ENCODE data around the gene ADGRA1.
"Not testable (repeated sequence)": the region's sequence is repeated elsewhere in the genome, so short reads cannot be mapped to it uniquely, and the experiment has no call there.

Gene ADGRA1

DNA sequence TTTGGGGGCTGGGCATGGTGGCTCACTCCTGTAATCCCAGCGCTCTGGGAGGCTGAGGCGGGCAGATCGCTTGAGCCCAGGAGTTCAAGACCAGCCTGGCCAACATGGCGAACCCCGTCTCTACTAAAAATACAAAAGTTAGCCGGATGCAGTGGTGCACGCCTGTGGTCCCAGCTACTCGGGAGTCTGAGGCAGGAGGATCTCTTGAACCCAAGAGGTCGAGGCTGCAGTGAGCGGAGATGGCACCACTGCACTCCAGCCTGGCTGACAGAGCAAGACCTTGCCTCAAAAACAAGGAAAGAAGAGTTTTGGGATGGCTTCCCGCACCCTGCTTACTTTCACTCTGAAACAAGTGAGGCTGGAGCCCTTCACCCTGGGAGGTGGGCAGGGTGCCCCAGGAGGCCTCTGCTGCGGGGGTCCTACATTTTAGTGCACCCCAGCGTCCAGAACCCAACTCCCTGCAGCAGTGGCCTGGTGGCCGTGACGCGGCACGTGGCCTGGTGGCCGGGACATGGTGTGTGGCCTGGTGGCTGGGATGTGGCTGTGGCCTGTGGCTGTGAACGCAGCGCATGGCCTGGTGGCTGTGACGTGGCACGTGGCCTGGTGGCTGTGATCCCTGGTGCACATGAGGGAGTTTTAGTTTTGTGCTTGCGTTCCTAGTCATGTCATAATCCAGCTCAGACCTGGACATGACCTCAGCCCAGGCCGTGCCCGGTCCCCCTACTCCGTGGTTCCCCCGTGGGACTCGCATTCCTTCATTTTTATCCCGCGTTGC lies 81.6 kb downstream of the ADGRA1 start:
- no peaks in the 10 kb centered on the region for H3K4me1 ChIP-seq (ENCODE audit: control insufficient read depth in 1 of 2, insufficient read depth in 2 of 2, low read length in 2 of 2)
- H3K9ac ChIP-seq (ENCODE audit: low read depth in 1 of 2, low read length in 2 of 2), result no peak overlapping the region
- no peak overlapping the region for H3K4me3 ChIP-seq (ENCODE audit: low read depth in 1 of 2, low read length in 2 of 2)
- H3K27ac ChIP-seq (ENCODE audit: low read depth, low read length), result no peak overlapping the region
- no peaks in the 10 kb centered on the region for H3K27me3 ChIP-seq (ENCODE audit: control insufficient read depth in 1 of 2, insufficient read depth in 2 of 2, low read length in 2 of 2)
- H3K9me3 ChIP-seq (ENCODE audit: control insufficient read depth in 1 of 2, low read length in 2 of 2), result no peaks in the 10 kb centered on the region
- H3K36me3 ChIP-seq (ENCODE audit: control insufficient read depth in 1 of 2, insufficient read depth in 2 of 2, low read length in 2 of 2), result no peaks in the 10 kb centered on the region

DNA sequence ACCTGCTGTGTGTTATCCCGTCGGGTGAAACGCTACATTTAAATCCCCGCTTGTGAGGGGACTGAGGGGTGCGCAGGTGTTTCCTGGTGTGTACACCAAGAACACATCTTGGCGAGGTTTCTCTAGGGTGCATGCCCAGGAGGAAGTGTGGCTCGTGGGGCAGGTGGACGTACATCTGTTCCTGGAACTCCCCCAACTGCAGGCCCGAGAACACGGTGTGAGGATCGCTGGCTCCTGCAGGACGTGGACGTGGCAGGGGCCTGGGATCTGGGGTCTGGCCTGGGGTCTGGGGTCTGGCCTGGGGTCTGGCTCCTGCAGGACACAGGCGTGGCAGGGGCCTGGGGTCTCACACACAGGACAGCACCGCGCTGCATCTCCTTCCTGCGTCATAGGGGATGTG lies 82.4 kb downstream of the ADGRA1 start:
- Histone ChIP-seq H3K9ac (ENCODE audit: low read depth in 1 of 2, low read length in 2 of 2) (no peak overlapping the region), H3K4me1 (ENCODE audit: control insufficient read depth in 1 of 2, insufficient read depth in 2 of 2, low read length in 2 of 2) (no peaks in the 10 kb centered on the region), H3K9me3 (ENCODE audit: control insufficient read depth in 1 of 2, low read length in 2 of 2) (no peaks in the 10 kb centered on the region), H3K4me3 (ENCODE audit: low read depth in 1 of 2, low read length in 2 of 2) (no peak overlapping the region), H3K27me3 (ENCODE audit: control insufficient read depth in 1 of 2, insufficient read depth in 2 of 2, low read length in 2 of 2) (no peaks in the 10 kb centered on the region), H3K36me3 (ENCODE audit: control insufficient read depth in 1 of 2, insufficient read depth in 2 of 2, low read length in 2 of 2) (no peaks in the 10 kb centered on the region), H3K27ac (ENCODE audit: low read depth, low read length) (no peak overlapping the region)

DNA sequence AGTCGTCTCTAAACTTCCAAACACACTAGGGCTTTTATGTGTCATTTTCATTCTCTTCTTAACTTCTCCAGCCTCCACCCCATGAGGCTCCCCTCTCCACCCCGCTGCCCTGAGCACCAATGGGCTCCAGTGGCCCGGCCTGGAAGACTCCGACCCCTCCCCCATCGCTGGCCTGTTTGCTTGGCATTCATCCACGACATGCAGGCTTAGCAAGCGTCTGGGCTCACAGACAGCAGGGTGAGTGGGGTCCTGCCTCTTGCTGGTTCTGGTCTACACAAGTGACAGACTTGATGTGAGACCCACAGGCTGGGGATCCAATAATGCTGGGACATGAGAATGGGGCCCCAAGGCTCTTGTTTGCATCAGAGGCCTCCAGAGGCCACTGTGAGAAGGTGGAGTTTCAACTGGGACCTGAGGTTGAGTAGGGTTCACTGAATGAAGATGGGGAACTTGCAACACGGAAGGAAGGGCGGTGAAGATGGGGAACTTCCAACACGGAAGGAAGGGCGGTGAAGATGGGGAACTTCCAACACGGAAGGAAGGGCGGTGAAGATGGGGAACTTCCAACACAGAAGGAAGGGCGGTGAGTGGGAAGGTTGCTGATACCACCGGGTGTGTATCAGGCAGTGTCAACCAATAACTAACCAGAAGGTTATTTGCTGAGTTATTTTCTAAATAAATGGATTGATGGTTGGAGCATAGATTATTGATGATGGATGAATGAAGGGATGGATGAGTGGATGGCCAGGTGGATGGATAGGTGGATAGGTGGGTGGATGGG lies 86.3 kb downstream of the ADGRA1 start:
- Histone ChIP-seq H3K9me3 (ENCODE audit: control insufficient read depth in 1 of 2, low read length in 2 of 2) (peaks cover 11 to 16% of the 10 kb centered on the region in 2 donors), H3K36me3 (ENCODE audit: control insufficient read depth in 1 of 2, insufficient read depth in 2 of 2, low read length in 2 of 2) (no peaks in the 10 kb centered on the region), H3K9ac (ENCODE audit: low read depth in 1 of 2, low read length in 2 of 2) (no peak overlapping the region), H3K27me3 (ENCODE audit: control insufficient read depth in 1 of 2, insufficient read depth in 2 of 2, low read length in 2 of 2) (no peaks in the 10 kb centered on the region), H3K4me3 (ENCODE audit: low read depth in 1 of 2, low read length in 2 of 2) (no peak overlapping the region), H3K27ac (ENCODE audit: low read depth, low read length) (no peak overlapping the region), H3K4me1 (ENCODE audit: control insufficient read depth in 1 of 2, insufficient read depth in 2 of 2, low read length in 2 of 2) (no peaks in the 10 kb centered on the region)

DNA sequence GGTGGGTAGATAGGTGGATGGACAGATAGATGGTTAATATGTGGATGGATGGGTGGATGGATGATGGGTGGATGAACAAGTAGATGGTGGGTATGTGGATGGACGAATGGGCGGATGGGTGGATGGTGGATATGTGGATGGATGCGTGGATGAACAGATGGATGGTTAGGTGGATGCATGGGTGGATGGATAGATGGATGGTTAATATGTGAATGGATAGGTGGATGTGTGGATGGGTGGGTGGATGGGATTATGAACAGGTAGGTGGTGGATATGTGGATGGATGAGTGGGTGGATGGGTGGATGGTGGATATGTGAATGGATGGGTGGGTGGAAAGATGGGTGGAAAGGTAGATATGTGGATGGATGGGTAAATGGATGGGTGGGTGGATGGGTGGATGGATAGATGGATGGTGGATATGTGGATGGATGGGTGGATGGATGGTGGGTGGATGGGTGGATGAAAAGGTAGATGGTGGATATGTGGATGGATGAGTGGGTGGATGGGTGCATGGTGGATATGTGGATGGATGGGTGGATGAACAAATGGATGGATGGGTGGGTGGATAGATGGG lies 87.1 kb downstream of the ADGRA1 start:
- peaks cover 11 to 16% of the 10 kb centered on the region in 2 donors for H3K9me3 ChIP-seq (ENCODE audit: control insufficient read depth in 1 of 2, low read length in 2 of 2)
- no peaks in the 10 kb centered on the region for H3K36me3 ChIP-seq (ENCODE audit: control insufficient read depth in 1 of 2, insufficient read depth in 2 of 2, low read length in 2 of 2)
- H3K4me1 ChIP-seq (ENCODE audit: control insufficient read depth in 1 of 2, insufficient read depth in 2 of 2, low read length in 2 of 2), result no peaks in the 10 kb centered on the region
- no peaks in the 10 kb centered on the region for H3K27me3 ChIP-seq (ENCODE audit: control insufficient read depth in 1 of 2, insufficient read depth in 2 of 2, low read length in 2 of 2)
- no peak overlapping the region for H3K27ac ChIP-seq (ENCODE audit: low read depth, low read length)
- no peak overlapping the region for H3K9ac ChIP-seq (ENCODE audit: low read depth in 1 of 2, low read length in 2 of 2)
- no peak overlapping the region for H3K4me3 ChIP-seq (ENCODE audit: low read depth in 1 of 2, low read length in 2 of 2)

DNA sequence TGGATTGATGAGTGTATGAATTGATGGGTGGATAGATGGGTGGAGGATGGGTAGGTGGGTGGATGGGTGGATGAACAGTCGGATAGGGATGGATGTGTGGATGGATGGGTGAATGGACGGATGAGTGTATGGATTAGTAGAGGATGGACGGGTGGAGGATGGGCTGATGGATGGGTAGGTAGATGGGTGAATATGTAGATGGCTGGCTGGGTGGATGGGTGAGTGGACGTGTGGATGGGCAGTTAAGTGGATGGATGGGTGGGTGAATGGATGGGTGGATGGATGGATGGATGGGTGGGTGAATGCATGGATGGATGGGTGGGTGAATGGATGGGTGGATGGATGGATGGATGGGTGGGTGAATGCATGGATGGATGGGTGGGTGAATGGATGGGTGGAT lies 87.9 kb downstream of the ADGRA1 start:
- not testable (repeated sequence) for H3K4me1 ChIP-seq (ENCODE audit: control insufficient read depth in 1 of 2, insufficient read depth in 2 of 2, low read length in 2 of 2); H3K9ac ChIP-seq (ENCODE audit: low read depth in 1 of 2, low read length in 2 of 2); H3K27ac ChIP-seq (ENCODE audit: low read depth, low read length); H3K27me3 ChIP-seq (ENCODE audit: control insufficient read depth in 1 of 2, insufficient read depth in 2 of 2, low read length in 2 of 2); H3K36me3 ChIP-seq (ENCODE audit: control insufficient read depth in 1 of 2, insufficient read depth in 2 of 2, low read length in 2 of 2); H3K4me3 ChIP-seq (ENCODE audit: low read depth in 1 of 2, low read length in 2 of 2)
- peaks cover 11 to 16% of the 10 kb centered on the region in 2 donors for H3K9me3 ChIP-seq (ENCODE audit: control insufficient read depth in 1 of 2, low read length in 2 of 2)

DNA sequence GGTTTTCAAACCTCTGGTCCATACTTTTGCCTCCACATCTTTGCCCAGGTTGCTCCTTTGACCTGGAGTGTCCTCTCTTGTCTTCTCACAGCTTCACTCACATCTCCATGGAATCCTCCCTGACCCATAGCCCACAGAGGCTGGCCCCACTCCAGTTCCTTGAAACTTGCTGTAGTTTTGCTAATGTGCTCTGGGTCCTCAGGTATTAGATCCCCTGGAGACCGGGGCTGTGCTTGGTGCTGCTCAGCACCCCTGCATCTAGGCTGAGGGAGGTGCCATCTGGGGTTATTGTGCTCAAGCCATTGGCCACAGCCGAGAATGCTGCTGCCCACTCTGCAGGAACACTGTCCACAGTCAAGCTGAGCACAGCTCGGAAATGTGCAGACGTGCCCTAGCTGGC lies 88.8 kb downstream of the ADGRA1 start:
- Histone ChIP-seq H3K27ac (ENCODE audit: low read depth, low read length) (no peak overlapping the region), H3K36me3 (ENCODE audit: control insufficient read depth in 1 of 2, insufficient read depth in 2 of 2, low read length in 2 of 2) (no peaks in the 10 kb centered on the region), H3K4me1 (ENCODE audit: control insufficient read depth in 1 of 2, insufficient read depth in 2 of 2, low read length in 2 of 2) (no peaks in the 10 kb centered on the region), H3K27me3 (ENCODE audit: control insufficient read depth in 1 of 2, insufficient read depth in 2 of 2, low read length in 2 of 2) (no peaks in the 10 kb centered on the region), H3K4me3 (ENCODE audit: low read depth in 1 of 2, low read length in 2 of 2) (no peak overlapping the region), H3K9ac (ENCODE audit: low read depth in 1 of 2, low read length in 2 of 2) (no peak overlapping the region), H3K9me3 (ENCODE audit: control insufficient read depth in 1 of 2, low read length in 2 of 2) (peaks cover 11 to 16% of the 10 kb centered on the region in 2 donors)

DNA sequence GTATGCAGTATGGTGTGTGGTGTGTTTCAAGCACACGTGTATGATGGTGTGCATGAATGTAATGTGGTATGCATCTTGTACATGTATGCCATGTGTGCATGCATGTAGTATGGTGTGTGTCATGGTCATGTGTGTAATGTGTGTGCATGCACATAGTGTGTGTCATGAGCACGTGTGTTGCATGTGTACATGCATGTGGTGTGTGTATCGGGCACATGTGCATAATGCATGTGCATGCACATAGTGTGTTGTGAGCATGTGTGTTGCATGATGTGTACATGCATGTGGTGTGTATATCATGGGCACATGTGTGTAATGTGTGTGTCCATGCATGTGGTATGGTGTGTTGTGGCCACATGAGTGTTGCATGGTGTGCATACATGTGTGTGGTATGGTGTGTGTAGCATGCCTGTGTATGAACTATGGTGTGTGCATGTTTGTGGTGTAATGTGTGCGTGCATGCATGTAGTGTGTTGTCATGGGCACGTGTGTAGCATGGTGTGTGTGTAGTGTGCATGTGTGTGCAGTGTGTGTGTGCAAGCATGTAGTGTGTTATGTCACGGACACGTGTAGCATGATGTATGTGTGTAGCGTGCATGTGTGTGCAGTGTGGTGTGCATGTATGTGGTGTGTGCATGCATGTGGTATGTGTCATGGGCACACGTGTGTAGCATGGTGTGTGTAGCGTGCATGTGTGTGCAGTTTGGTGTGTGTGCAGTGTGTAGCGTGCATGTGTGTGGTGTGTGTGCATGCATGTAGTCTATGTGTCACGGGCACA lies 89.8 kb downstream of the ADGRA1 start:
- Histone ChIP-seq H3K4me3 (ENCODE audit: low read depth in 1 of 2, low read length in 2 of 2) (peak overlapping the region in 1 of 2 donors; percentile 7), H3K9ac (ENCODE audit: low read depth in 1 of 2, low read length in 2 of 2) (no peak overlapping the region), H3K27me3 (ENCODE audit: control insufficient read depth in 1 of 2, insufficient read depth in 2 of 2, low read length in 2 of 2) (no peaks in the 10 kb centered on the region), H3K27ac (ENCODE audit: low read depth, low read length) (no peak overlapping the region), H3K9me3 (ENCODE audit: control insufficient read depth in 1 of 2, low read length in 2 of 2) (peaks cover 11 to 16% of the 10 kb centered on the region in 2 donors), H3K36me3 (ENCODE audit: control insufficient read depth in 1 of 2, insufficient read depth in 2 of 2, low read length in 2 of 2) (no peaks in the 10 kb centered on the region), H3K4me1 (ENCODE audit: control insufficient read depth in 1 of 2, insufficient read depth in 2 of 2, low read length in 2 of 2) (no peaks in the 10 kb centered on the region)

DNA sequence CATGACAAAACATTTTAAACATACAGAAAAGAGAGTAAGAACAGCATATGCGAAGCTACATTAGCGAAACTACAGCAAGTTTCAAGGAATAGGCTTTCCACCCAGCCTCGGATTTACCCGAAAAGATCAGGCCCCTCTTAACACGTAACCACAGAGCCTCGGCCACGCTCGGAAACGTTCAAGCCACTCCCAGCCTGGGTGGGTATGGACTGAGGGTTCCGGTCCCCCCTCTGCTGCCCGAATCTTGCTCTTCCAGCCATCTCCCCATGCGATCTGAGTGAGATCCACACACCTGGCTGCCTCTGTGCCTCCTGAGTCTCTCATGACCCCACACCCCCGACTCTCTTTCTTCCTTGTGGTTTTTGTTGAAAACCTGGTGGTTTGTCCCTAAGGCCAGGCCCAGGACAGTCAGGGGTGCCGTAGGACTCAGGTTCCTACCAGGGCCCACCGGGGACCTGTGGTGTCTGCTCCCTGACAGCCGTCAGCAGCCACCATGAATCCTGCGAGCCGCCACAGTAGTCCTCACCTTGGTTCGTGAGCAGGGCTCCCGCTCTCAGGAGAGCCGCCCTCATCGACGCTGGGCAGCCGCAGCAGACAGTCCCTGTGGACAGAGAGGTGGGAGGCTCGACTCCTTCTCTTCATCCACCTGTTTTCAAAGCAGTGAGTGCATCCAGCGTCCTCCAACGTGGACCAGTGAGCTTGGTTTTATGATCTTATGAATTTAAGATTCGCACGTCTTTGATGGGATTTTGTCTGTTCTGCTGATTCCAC lies 90.8 kb downstream of the ADGRA1 start:
- H3K27me3 ChIP-seq (ENCODE audit: control insufficient read depth in 1 of 2, insufficient read depth in 2 of 2, low read length in 2 of 2), result no peaks in the 10 kb centered on the region
- H3K27ac ChIP-seq (ENCODE audit: low read depth, low read length), result no peak overlapping the region
- H3K9me3 ChIP-seq (ENCODE audit: control insufficient read depth in 1 of 2, low read length in 2 of 2), result peaks cover 11 to 16% of the 10 kb centered on the region in 2 donors
- no peaks in the 10 kb centered on the region for H3K36me3 ChIP-seq (ENCODE audit: control insufficient read depth in 1 of 2, insufficient read depth in 2 of 2, low read length in 2 of 2)
- no peak overlapping the region for H3K9ac ChIP-seq (ENCODE audit: low read depth in 1 of 2, low read length in 2 of 2)
- no peaks in the 10 kb centered on the region for H3K4me1 ChIP-seq (ENCODE audit: control insufficient read depth in 1 of 2, insufficient read depth in 2 of 2, low read length in 2 of 2)
- no peak overlapping the region for H3K4me3 ChIP-seq (ENCODE audit: low read depth in 1 of 2, low read length in 2 of 2)

DNA sequence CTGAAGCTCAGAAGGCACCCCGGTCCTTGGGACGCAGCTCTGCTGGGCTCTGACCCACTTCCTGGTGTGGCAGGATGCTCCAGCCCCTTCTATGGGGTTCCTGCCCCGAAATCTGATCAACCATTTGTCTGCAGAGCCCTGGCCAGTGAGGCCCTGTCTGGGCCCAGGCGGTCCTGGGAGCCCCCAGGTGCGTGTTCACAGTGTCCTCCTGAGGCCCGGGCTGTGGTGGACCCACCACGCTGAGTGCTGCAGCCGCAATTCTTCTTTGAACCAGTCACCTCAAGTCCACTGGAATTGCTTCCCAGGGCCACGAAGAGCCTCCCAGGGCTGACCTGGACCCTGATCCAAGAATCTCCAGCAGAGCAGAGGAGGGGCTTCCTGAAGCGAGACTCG lies 91.4 kb downstream of the ADGRA1 start:
- Histone ChIP-seq H3K4me3 (ENCODE audit: low read depth in 1 of 2, low read length in 2 of 2) (no peak overlapping the region), H3K27me3 (ENCODE audit: control insufficient read depth in 1 of 2, insufficient read depth in 2 of 2, low read length in 2 of 2) (no peaks in the 10 kb centered on the region), H3K4me1 (ENCODE audit: control insufficient read depth in 1 of 2, insufficient read depth in 2 of 2, low read length in 2 of 2) (no peaks in the 10 kb centered on the region), H3K36me3 (ENCODE audit: control insufficient read depth in 1 of 2, insufficient read depth in 2 of 2, low read length in 2 of 2) (no peaks in the 10 kb centered on the region), H3K27ac (ENCODE audit: low read depth, low read length) (no peak overlapping the region), H3K9me3 (ENCODE audit: control insufficient read depth in 1 of 2, low read length in 2 of 2) (peaks cover 11 to 16% of the 10 kb centered on the region in 2 donors), H3K9ac (ENCODE audit: low read depth in 1 of 2, low read length in 2 of 2) (no peak overlapping the region)

Measured in duodenal mucosa (tissue), 2 donors.